Natural killer cell (primary cell): Measurements from ENCODE around the gene CNOT3. TPM values are rescaled to one million over a fixed set of nuclear protein-coding genes. Genes with fewer than 3 reads are reported as not detected.
"Not testable (repeated sequence)": the region's sequence is repeated elsewhere in the genome, so short reads cannot be mapped to it uniquely, and the experiment has no call there.

Source experiments
- ATAC-seq, 3 donors: fragments of 150-1000 bp in 2 of 3; fragments of 200-7000 bp in 1 of 3; cut with Tn5 transposase; 1 replicate in 1 of 3; 2 replicates in 2 of 3; pipeline ENCODE4 v1.10.0; 2021; ENCODE audit warnings: mild to moderate bottlenecking in 2 of 3, moderate library complexity in 2 of 3
- DNase-seq, 2 donors: peaks; one replicate each; pipeline versions ENCODE4 v3.0.0 to v3.0.0-alpha.2; 2013 to 2021; ENCODE audit warnings: mixed read lengths in 1 of 2
- H3K27ac ChIP-seq: one replicate; pipeline ENCODE4 v1.5.1; 2013; ENCODE audit warnings: mild to moderate bottlenecking, low read length
- H3K27me3 ChIP-seq: one replicate; pipeline ENCODE4 v1.6.1; 2013; ENCODE audit warnings: low read length; ENCODE audit not compliant: control insufficient read depth, insufficient read depth
- H3K36me3 ChIP-seq: one replicate; pipeline ENCODE4 v1.6.1; 2013; ENCODE audit warnings: low read length; ENCODE audit not compliant: control insufficient read depth, insufficient read depth
- H3K4me1 ChIP-seq: one replicate; pipeline ENCODE4 v1.6.1; 2013; ENCODE audit warnings: low read length; ENCODE audit not compliant: control insufficient read depth, insufficient read depth
- H3K4me3 ChIP-seq: one replicate; pipeline ENCODE4 v1.5.1; 2013; ENCODE audit warnings: low read length
- H3K9me3 ChIP-seq: one replicate; pipeline ENCODE4 v1.6.1; 2013; ENCODE audit warnings: low read length; ENCODE audit not compliant: control insufficient read depth, insufficient read depth
- H3K27ac Mint-ChIP-seq, 2 donors: one replicate each; pipeline ENCODE4 v1.8.0; 2022; ENCODE audit warnings: mild to moderate bottlenecking in 2 of 2, mixed read lengths in 2 of 2, moderate library complexity in 1 of 2
- H3K27me3 Mint-ChIP-seq, 2 donors: one replicate each; pipeline ENCODE4 v1.8.0; 2022; ENCODE audit warnings: low read depth in 2 of 2, mixed read lengths in 2 of 2
- H3K36me3 Mint-ChIP-seq: one replicate; pipeline ENCODE4 v1.8.0; 2022; ENCODE audit warnings: mixed read lengths
- H3K4me1 Mint-ChIP-seq, 2 donors: one replicate each; pipeline ENCODE4 v1.8.0; 2022; ENCODE audit warnings: mixed read lengths in 2 of 2
- H3K4me3 Mint-ChIP-seq: one replicate; pipeline ENCODE4 v1.8.0; 2022; ENCODE audit warnings: mild to moderate bottlenecking, moderate library complexity, mixed read lengths
- H3K9me3 Mint-ChIP-seq, 2 donors: one replicate each; pipeline ENCODE4 v1.8.0; 2022; ENCODE audit warnings: mixed read lengths in 2 of 2
- CTCF ChIP-seq: fragments of 200-600 bp; IDR thresholded peaks from one replicate; pipeline ENCODE4 v1.8.0; 2022; ENCODE audit warnings: antibody characterized with exemption
- WGBS: methylation state at CpG from one replicate; pipeline ENCODE4 v1.1.7; 2013; ENCODE audit warnings: missing lambda C conversion rate; ENCODE audit not compliant: insufficient coverage; 5-methylcytosine and 5-hydroxymethylcytosine counted together
- intact Hi-C: fragments of 100-400 bp; cut with micrococcal nuclease; formaldehyde crosslinking; loops from one replicate; pipeline ENCODE4 v1.14.2; 2022
- total RNA-seq, 4 donors: library from RNA; stranded (reverse); fragments of 120-200 nt in 1 of 4; gene quantifications; one replicate each; pipeline versions ENCODE4 v1.2.3 to v1.2.4, GENCODE V29; 2013 to 2022

CNOT3 gene
- total RNA-seq, 3 donors from 2014 or later (not counting 1 experiment from before 2014, with no cell fraction given) = 46.3 to 73.9 (median 51.7) TPM

GRCh38 chr19:54165222-54165621, 27.7 kb downstream of the CNOT3 start:
- no peaks in the 10 kb centered on the region for H3K9me3 ChIP-seq
- no peak for ATAC-seq
- Mint-ChIP-seq H3K9me3 (no peaks in the 10 kb centered on the region), H3K27me3 (no peaks in the 10 kb centered on the region), H3K4me3 (peak overlapping the region; percentile 28), H3K36me3 (no peaks in the 10 kb centered on the region), H3K27ac (peak overlapping the region; percentile 19 to 56), H3K4me1 (peaks cover 33 to 58% of the 10 kb centered on the region in 2 donors)
- H3K4me1 ChIP-seq = peaks cover 51% of the 10 kb centered on the region
- intact Hi-C loops = no loop called here
- no peaks in the 10 kb centered on the region for H3K27me3 ChIP-seq
- no peak overlapping the region for H3K27ac ChIP-seq
- no peak for TF ChIP-seq CTCF
- no peak for DNase-seq
- H3K36me3 ChIP-seq = no peaks in the 10 kb centered on the region
- WGBS = 96% methylated on average over 25 of the region's 25 CpGs
- no peak overlapping the region for H3K4me3 ChIP-seq

GRCh38 chr19:54168174-54168917, 30.8 kb downstream of the CNOT3 start:
- no peaks in the 10 kb centered on the region for H3K27me3 ChIP-seq
- H3K9me3 Mint-ChIP-seq = no peaks in the 10 kb centered on the region
- peak overlapping the region in 1 of 2 donors; percentile 27 for H3K27ac Mint-ChIP-seq
- 29% methylated on average over 25 of the region's 25 CpGs for WGBS
- peaks cover 12 to 31% of the 10 kb centered on the region in 2 donors for H3K4me1 Mint-ChIP-seq
- peak; percentile 89 to 94 for DNase-seq
- H3K36me3 Mint-ChIP-seq = no peaks in the 10 kb centered on the region
- H3K4me3 ChIP-seq = no peak overlapping the region
- H3K27ac ChIP-seq = no peak overlapping the region
- peaks cover 32% of the 10 kb centered on the region for H3K4me1 ChIP-seq
- H3K36me3 ChIP-seq = no peaks in the 10 kb centered on the region
- H3K9me3 ChIP-seq = no peaks in the 10 kb centered on the region
- ATAC-seq = peak; percentile 75 to 88 (median 82)
- peak; percentile 86 for TF ChIP-seq CTCF
- H3K27me3 Mint-ChIP-seq = peaks cover 0 to 4% of the 10 kb centered on the region in 2 donors
- no peak overlapping the region for H3K4me3 Mint-ChIP-seq
- intact Hi-C loops = loop anchor here (1.0 kb wide), 2 partner anchors 63 to 98 kb away; no protein-coding TSS in a partner anchor

GRCh38 chr19:54169149-54169740, 31.7 kb downstream of the CNOT3 start:
- no peak overlapping the region for H3K27ac Mint-ChIP-seq

GRCh38 chr19:54171736-54172431, 34.3 kb downstream of the CNOT3 start:
- H3K27me3 ChIP-seq, H3K27me3 Mint-ChIP-seq, ATAC-seq, H3K4me3 ChIP-seq, H3K4me3 Mint-ChIP-seq, intact Hi-C loops, H3K9me3 ChIP-seq, H3K27ac ChIP-seq, DNase-seq, H3K27ac Mint-ChIP-seq, H3K36me3 ChIP-seq, H3K9me3 Mint-ChIP-seq, H3K36me3 Mint-ChIP-seq: not testable (repeated sequence)
- H3K4me1 ChIP-seq = peaks cover 16% of the 10 kb centered on the region
- WGBS = 79% methylated on average over 17 of the region's 23 CpGs
- peaks cover 0 to 11% of the 10 kb centered on the region in 2 donors for H3K4me1 Mint-ChIP-seq

More at GRCh38 chr19:54169149-54169740, 31.7 kb downstream of the CNOT3 start:
- no peaks in the 10 kb centered on the region for H3K9me3 Mint-ChIP-seq
- Histone ChIP-seq H3K4me3 (no peak overlapping the region), H3K27me3 (no peaks in the 10 kb centered on the region), H3K4me1 (peaks cover 27% of the 10 kb centered on the region), H3K36me3 (no peaks in the 10 kb centered on the region), H3K27ac (no peak overlapping the region), H3K9me3 (no peaks in the 10 kb centered on the region)
- H3K4me3 Mint-ChIP-seq = no peak overlapping the region
- H3K4me1 Mint-ChIP-seq = peaks cover 10 to 26% of the 10 kb centered on the region in 2 donors
- 92% methylated on average over 21 of the region's 21 CpGs for WGBS
- H3K27me3 Mint-ChIP-seq = peaks cover 0 to 4% of the 10 kb centered on the region in 2 donors
- no peaks in the 10 kb centered on the region for H3K36me3 Mint-ChIP-seq
- intact Hi-C loops = no loop called here
- DNase-seq (no peak), ATAC-seq (no peak)
- TF ChIP-seq CTCF = no peak
